GM19452 (cell line): ENCODE measurements around the gene SUN2.

ENCODE experiments used
- ATAC-seq: cut with Tn5 transposase; IDR thresholded peaks from one replicate; pipeline ENCODE4 v1.9.1; 2021; ENCODE audit not compliant: unreplicated experiment

The SUN2 gene

GRCh38 chr22:38737302-38738060 lies 18.3 kb downstream of the SUN2 start:
- ATAC-seq = no peak

- ATAC-seq = no peak
These were observed 19.6 kb downstream of the SUN2 start for GRCh38 chr22:38736257-38736570.

DNA sequence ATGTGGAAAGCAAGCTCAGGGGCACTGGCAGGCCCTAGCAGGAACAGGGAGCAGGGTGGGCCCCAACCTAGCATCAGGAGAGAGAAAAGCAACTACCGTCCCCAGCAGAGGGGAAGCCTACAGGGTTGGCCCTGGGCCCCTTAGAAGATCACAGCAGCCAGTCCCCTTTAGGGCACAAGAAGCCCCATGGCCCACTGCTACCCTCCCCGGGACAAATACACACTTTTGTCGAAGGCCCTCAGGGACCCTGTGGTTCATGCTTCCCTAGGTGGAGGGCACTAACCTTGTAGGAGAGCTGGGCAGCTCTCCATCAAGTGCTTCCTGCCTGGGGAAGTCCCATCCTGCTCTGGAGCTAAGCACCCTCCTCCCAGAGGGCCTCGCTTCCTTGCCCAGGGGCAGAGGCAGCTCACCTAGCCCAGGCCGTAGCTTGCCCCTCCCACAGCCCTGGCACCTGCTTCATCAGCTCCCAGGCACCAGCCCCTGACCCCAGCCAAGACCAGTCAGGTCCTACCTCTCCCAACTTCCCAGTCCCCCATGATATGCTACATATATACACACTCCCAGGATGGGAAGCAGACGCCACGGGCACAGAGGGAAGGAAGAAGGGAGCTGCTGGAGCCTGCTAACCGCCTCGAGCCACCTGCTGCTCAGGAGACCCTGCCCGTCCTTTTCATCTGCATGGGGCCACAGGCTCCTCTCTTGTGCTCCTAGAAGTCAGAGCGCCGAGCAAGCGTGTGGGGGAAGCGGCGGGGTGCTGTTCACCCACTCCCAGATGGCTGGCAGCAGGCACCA lies 20.1 kb downstream of the SUN2 start:
- ATAC-seq = no peak

DNA sequence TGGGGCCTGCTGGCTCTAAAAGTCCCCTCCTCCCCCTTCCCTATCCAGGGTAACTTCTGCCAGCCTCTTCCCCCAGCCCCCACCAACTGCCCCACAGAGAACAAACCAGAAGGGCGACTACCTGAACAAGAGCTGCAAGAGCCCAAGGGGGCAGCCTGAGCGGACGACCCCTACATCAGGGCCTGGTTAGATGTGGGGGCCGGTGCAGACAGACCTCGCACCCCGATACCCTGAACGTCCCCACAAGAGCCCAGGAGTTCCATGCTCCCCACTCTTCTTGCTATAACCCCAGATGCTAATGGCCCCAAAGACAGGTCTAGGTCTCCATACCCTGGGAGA lies 20.7 kb downstream of the SUN2 start:
- no peak for ATAC-seq

DNA sequence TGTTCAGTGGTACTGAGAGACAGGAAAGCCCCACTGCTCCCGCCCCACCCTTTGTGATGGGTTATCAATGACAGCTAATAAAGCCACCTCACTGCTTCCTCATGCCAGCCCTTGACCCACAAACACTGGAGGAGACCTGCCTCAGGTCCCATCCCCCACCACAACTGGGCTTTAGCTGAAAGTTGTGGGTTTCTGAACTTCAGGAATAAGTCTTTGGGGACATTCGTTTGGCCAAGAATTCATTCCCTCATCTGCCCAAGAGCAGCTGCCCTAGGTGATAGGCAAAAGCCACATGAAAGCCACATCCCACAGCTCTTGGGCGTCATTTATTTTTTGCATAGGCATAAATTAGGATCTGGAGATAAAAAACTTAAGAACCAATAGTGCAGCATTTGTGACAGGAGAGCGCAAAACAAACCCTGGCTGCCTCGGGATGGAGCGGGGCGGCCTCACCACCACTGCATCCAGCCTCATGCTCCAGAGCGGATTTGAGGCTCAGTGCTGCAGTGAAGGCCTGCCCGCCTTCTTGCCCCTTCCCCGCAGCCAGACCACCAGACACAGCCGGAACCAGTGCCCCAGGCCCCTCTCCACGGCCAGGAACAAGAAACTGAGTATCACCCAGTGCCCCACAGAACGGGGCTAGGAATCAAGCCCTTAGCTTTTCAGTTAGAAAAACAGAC lies 21.2 kb downstream of the SUN2 start:
- no peak for ATAC-seq

DNA sequence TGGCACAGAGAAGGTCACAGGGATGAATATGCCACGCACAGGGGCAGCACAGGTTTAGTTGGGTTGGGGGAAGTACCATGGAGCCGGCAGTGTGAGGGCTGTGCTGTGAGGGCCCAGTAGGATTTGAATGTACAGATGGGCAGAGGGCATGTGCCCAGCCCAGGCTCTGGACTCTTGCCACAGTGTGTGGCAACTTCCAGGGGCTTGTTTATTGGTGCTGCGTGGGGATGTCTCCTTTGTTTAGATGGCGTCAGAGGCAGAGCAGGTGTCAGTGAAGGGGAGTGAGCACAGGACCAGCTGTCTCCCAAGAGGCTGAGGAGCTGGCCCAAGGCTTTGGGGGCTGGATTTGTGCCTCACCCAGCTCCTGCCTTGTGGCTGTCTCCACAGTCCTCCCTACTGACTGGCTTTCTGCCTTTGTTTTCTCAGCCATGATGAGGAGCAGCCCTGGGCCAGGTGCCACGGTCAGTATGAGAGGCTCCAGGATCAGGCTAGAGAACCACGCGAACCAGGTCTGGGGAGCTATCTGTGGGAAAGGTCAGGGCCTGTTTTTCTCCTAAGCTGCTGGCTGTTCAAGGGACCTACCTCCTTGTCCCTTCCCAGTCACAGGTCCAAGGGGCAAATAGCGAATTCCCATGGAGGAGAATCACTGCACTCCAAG lies 21.9 kb downstream of the SUN2 start:
- no peak for ATAC-seq

DNA sequence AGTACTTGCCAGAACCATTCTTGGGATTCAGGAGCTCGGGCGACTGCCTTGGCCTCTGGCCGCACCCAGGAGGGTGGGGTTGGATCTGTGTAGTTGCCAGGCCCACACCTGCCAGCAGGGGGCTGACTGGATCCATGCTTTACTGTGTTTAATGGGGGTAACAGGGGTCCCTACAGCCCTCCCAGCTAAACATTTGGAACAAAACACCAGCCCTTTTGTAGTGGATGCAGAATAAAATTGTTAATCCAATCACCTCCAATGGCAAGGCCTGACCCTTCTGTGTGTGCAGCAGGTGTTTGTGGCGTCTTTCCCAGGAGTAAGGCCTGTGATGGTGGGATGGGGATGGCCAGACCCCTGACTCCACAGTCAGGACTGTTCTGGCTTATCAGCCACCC lies 22.5 kb downstream of the SUN2 start:
- ATAC-seq = no peak

DNA sequence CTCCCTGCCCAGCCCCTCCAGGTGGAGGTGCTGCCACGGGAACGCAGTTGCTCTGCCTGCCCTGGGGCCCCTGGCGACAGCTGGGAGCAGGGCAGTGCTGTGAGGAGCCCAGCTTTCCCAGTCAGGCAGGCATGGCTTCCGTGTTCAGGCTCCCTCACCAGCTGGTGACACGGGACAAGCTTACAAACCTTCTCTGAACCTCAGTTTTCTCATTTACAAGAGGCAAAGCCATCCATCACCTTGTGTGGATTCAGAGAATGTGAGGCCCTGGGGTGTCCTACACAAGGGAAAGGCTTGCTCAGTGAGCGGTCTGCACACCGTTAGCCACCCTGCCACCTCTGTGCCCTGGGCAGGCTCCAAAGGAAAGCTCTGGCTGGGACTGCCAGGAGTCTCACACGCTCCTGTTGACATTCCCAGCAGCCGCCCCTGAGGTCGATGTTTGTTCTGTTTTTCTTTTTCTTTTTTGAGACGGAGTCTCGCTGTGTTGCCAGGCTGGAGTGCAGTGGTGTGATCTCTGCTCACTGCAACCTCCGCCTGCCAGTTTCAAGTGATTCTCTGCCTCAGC lies 23.5 kb downstream of the SUN2 start:
- ATAC-seq = no peak

DNA sequence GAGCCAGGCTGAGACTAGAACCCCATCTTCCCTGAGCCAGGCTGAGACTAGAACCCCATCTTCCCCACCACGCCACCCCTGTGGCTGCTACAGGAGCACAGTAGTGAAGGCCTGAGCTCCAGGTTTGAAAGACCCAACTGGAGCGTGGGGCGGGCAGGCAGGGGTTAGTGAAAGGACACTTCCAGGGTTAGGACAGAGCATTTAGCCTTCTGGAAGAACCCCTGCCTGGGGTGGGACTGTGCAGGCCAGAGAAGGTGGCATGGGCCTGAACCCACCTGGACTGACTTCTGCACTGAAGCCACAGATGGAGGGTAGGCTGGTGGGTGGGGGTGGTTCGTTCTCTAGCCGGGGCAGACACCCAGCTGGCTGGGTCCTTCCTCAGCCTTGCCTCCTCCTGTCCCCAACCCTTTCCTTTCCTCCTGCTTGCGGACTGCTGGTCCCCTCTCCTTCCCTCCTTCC lies 24.1 kb downstream of the SUN2 start:
- ATAC-seq = no peak

DNA sequence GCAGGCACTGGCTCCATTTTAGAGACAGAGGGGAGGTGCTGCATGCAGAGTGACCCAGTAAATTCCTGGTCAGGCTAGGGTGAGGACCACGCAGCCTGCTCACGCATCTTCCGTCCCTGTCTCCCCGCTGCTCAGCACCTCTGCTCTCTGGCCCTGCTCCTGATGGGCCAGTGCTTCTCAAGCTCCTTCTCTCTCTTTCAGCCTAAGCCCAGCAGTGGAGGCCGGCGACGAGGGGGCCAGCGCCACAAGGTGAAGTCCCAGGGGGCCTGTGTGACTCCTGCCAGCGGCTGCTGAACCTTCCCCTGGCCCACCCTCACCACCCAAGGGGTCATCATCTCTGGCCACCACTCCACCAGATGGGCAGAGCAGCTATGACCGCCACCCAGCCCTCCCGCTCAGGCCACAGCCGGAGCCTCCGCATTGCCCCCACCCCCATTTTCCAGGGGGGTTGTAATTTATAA lies 25.4 kb downstream of the SUN2 start:
- no peak for ATAC-seq

GRCh38 chr22:38729946-38730345 lies 25.9 kb downstream of the SUN2 start:
- no peak for ATAC-seq

DNA sequence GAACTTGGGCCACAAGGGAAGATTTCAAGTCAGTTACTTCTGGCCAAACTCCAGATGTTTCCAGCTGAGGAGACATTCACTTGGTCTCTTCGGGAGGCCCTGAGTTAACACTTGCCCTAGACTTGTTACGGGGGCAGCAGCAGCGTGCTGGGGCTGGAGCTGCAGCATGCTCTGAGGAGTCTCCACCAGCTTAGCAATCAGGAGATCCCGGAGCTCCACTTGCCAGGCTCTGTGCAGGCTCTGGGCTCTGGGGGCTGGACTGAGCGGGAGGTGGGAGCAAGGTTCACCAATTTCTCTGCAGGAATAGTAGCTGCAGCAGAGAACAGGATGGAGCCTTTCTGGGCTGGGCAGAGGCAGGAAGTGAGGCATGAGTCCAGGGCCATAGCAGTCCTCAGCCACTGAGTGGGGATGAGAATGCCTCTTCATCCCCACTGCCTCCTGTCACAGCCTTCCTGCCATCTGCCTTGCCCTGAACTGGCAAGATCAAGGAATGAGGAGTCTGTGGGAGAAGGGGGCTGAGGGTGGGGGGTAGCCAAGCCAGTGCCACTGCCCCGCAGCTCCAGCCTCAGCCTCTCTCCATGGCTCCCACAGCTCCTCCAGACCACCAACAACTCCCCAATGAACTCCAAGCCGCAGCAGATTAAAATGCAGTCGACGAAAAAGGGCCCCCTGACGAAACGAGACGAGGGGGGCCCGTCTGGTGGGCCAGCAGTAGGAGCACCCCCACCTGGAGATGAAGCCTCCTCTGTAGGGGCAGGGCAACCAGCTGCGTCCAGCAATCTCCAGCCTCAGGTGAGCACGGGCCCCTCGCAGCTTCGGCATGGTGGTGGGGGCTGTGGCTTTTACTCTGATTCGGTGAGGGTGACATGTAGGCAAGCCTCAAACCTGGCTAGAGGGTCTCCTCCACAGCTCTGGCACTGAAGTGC lies 26.7 kb downstream of the SUN2 start:
- ATAC-seq = no peak

DNA sequence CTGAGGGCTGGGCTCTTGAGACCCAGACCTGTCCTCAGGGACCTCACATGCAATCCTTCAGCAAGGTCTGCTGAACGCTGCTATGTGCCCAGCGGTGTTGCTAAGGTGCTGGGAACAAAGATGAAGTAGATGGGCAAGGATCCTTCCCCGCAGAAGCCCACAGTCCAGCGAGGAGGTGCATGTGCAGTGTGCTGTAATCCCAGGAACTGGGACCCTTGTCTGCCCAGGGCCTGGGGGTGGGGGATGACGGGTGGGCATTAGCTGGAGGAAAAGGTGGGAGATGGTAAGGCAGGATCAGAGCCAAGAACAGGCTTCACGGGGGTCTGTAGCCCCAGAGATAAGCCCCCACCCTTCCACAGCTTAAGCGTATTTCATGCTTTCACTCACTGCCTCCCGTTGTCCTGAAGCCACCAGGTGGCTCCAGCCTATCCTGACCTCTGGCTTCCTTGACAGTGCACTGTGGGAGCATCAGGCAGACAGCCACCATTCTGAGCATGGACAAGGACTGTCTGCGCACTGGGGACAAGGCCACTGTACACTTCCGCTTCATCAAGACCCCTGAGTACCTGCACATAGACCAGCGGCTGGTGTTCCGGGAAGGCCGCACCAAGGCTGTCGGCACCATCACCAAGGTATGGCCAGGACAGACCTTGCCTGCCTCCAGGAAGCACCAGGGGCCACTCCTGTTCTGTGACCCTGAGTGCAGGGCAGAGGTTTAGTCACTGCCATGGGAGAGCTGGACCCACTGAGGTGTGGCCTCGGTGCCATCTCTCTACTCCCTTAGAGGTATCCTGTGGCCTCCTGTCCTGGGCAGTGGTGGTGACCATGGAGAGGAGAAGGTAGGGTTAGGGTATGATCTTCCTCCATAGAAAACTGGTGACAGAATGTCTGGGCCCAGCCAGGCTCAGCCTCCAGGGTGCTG lies 28.0 kb downstream of the SUN2 start:
- no peak for ATAC-seq

GRCh38 chr22:38727123-38727522 lies 28.7 kb downstream of the SUN2 start:
- ATAC-seq = no peak

DNA sequence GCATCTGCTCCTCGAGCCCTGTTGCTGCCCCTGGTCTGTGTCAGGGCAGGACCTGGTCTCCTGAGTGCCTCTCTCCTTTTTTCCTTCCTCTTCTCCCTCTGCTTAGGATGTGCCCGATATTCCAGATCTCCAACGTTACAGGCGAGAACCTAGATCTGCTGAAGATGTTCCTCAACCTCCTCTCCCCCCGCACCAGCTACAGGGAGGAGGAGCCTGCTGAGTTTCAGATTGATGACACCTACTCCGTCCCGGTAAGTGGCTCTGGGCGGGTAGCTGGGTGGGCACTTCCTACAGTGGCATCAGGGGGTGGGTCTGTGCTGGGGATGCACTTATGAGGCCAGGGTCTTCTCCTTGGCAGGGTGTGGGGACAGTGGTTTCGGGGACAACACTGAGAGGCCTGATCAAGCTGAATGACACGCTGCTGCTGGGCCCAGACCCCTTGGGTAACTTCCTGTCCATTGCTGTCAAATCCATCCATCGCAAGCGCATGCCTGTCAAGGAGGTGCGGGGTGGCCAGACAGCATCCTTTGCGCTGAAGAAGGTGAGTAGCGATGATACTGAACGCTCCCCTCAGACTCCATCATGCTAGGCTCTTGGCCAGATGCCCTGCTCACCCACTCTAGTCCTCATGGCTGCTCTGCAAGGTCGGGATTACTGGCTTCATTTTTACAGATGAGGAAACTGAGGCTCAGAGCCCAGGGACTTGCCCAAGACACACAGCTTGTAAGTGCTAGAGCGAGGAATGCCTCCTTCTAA lies 29.7 kb downstream of the SUN2 start:
- no peak for ATAC-seq

GRCh38 chr22:38724926-38725571 lies 30.7 kb downstream of the SUN2 start:
- no peak for ATAC-seq

DNA sequence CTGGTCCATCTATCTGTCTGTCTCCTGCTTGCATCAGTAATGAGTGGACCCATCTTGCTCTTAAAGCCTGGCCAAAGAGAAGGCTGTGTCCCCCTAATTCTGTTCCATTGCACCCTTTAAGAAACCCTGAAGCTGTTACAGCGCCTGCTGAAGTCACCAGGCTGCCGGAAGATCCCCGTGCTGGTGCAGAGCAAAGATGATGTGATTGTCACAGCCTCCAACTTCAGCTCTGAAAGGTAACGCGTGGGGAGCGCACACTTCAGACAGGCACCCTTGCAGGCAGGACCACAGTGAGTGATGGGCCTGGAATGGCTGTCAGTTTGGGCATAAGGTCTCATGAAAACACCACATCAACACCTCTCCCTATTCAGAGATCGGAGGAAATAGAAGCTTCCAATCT lies 31.6 kb downstream of the SUN2 start:
- no peak for ATAC-seq

GRCh38 chr22:38721551-38721950 lies 34.2 kb downstream of the SUN2 start:
- ATAC-seq = no peak
